Psoas muscle (tissue), 8 donors: Measurements from ENCODE around the gene ANP32A. TPM values are rescaled to one million over a fixed set of nuclear protein-coding genes. Genes with fewer than 3 reads are reported as not detected.

Source experiments
- ATAC-seq, 4 donors: fragments of 200-7000 bp; cut with Tn5 transposase; one replicate each; pipeline ENCODE4 v1.9.1; 2020; ENCODE audit warnings: moderate library complexity in 3 of 4, mild to moderate bottlenecking in 2 of 4
- DNase-seq, 2 donors: peaks; one replicate each; pipeline ENCODE4 v3.0.0-alpha.2; 2020
- H3K27ac ChIP-seq: fragments of 200-600 bp; one replicate; pipeline ENCODE4 v1.8.0; 2022
- H3K27me3 ChIP-seq, 3 donors: fragments of 200-600 bp in 1 of 3; one replicate each; pipeline versions ENCODE4 v1.6.1 to v1.8.0; 2013 to 2022; ENCODE audit warnings: low read length in 2 of 3, mild to moderate bottlenecking in 2 of 3, moderate library complexity in 1 of 3; ENCODE audit not compliant: insufficient read depth in 3 of 3
- H3K36me3 ChIP-seq, 2 donors: fragments of 200-600 bp in 1 of 2; one replicate each; pipeline versions ENCODE4 v1.6.1 to v1.8.0; 2013 to 2022; ENCODE audit warnings: low read depth in 1 of 2, mild to moderate bottlenecking in 1 of 2, moderate library complexity in 1 of 2; ENCODE audit not compliant: insufficient read depth in 1 of 2
- H3K4me1 ChIP-seq: fragments of 200-600 bp; one replicate; pipeline ENCODE4 v1.8.0; 2022
- H3K4me3 ChIP-seq: fragments of 200-600 bp; one replicate; pipeline ENCODE4 v1.8.0; 2022; ENCODE audit warnings: mild to moderate bottlenecking
- H3K9me3 ChIP-seq: fragments of 200-600 bp; one replicate; pipeline ENCODE4 v1.8.0; 2022
- CTCF ChIP-seq: fragments of 200-600 bp; IDR thresholded peaks from one replicate; pipeline ENCODE4 v1.8.0; 2022; ENCODE audit warnings: antibody characterized with exemption
- WGBS, 3 donors: extraction: QIAGEN DNeasy Blood & Tissue Kit; methylation state at CpG; one replicate each; pipeline versions ENCODE4 v1.1.6 to v1.1.7; 2013; 5-methylcytosine and 5-hydroxymethylcytosine counted together
- intact Hi-C, 2 donors: fragments of 100-400 bp; cut with DNase I; formaldehyde crosslinking; loops; one replicate each; pipeline versions ENCODE4 v1.11.0 to v1.14.2; 2022
- polyA plus RNA-seq, 3 donors: library from polyadenylated mRNA; stranded (reverse); fragments of 200-250 nt; gene quantifications; one replicate each; pipeline ENCODE4 v1.2.3, GENCODE V29; 2013
- total RNA-seq, 4 donors: library from RNA; stranded (reverse); fragmentation: NEBNext Ultra II Directional in 2 of 4; extraction: Animal tissue kit (Norgen Biotek cat#: 25700) in 2 of 4; gene quantifications; one replicate each; pipeline versions ENCODE4 v1.2.1 to v1.2.4, GENCODE V29; 2021 to 2023
- donor health status: healthy with polysubstance abuse.
- donor health status: DM: no; HTN: no; CAD: no; lungs with moderate emphysema.
- donor health status: Bipolar disorder and iron deficiency.
- donor health status: healthy.
- donor health status: DM: yes; HTN: yes; CAD: no.
- donor health status: DM: no; HTN: no; CAD: no.
- donor health status: DM: no; HTN: no; CAD: no.
- donor health status: DM: yes; HTN: yes; CAD: no.

The ANP32A gene
- total and polyA plus RNA-seq, 7 donors: 56.7 to 98.2 (median 83.7) TPM

DNA sequence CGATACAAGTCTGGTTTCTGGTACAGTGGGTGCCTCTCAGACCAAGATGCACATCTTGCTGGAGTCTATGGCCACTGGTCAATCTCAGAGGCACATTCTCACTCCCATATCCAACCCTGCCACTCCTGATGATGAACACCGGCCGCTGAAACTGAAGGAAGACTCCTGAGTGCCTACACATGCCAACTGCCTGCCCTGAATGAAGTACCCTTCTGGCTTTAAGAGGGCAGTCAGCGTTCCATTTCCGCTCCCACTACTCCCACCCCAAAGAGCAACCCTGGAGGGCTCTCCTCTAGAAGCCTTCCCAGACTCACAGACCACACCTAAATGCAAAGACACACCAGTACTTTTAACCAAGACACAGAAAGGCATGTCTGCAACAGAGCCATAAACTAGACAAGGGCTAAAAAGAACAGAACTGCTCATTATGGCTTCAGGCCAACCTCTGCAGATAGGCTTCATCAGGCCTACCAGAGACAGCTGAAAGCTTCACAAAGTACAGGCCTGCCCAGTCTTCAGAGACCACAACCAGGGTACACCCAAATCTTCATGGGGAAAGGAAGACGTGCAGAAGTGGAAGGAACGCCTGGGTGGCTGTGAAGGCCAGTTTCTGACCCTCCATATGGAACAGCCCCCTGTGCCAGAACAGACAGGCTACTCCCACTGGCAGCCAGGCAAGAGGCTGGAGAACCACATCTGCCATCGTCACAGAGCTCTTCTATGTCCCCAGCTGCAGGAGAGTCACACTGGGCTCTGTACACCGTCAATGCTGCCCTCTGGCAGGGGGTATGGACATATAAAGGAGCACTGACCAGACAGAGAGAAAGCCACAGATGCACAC is 14.3 kb downstream of the ANP32A start:
- no peak for TF ChIP-seq CTCF
- Histone ChIP-seq H3K4me3 (no peak overlapping the region), H3K27ac (no peak overlapping the region), H3K9me3 (no peaks in the 10 kb centered on the region), H3K27me3 (no peaks in the 10 kb centered on the region), H3K4me1 (peaks cover 36% of the 10 kb centered on the region), H3K36me3 (no peaks in the 10 kb centered on the region)
- 68 to 75% (median 71%) methylated on average over 9 of the region's 9 CpGs for WGBS, 3 donors
- intact Hi-C loops: no loop called here
- DNase-seq (no peak), ATAC-seq (peak in 2 of 4 donors; percentile 45 to 47)

- H3K4me3 ChIP-seq: no peak overlapping the region
- H3K36me3 ChIP-seq: no peaks in the 10 kb centered on the region
- H3K27me3 ChIP-seq: no peaks in the 10 kb centered on the region
- intact Hi-C loops: no loop called here
- TF ChIP-seq CTCF: no peak
- ATAC-seq (no peak), DNase-seq (no peak)
- 95 to 99% (median 95%) methylated on average over 8 of the region's 8 CpGs for WGBS, 3 donors
- no peaks in the 10 kb centered on the region for H3K9me3 ChIP-seq
- H3K27ac ChIP-seq: no peak overlapping the region
- H3K4me1 ChIP-seq: peaks cover 33% of the 10 kb centered on the region
Observed at GRCh38 chr15:68802373-68802772, 18.3 kb downstream of the ANP32A start.

GRCh38 chr15:68801572-68802148 is 19.0 kb downstream of the ANP32A start:
- Histone ChIP-seq H3K27ac (no peak overlapping the region), H3K36me3 (no peaks in the 10 kb centered on the region), H3K4me3 (no peak overlapping the region), H3K9me3 (no peaks in the 10 kb centered on the region), H3K4me1 (peaks cover 30% of the 10 kb centered on the region), H3K27me3 (no peaks in the 10 kb centered on the region)
- no peak for ATAC-seq
- whole genome bisulfite sequencing, 3 donors: 54 to 60% (median 56%) methylated on average over 4 of the region's 4 CpGs
- intact Hi-C loops: no loop called here
- DNase-seq: no peak
- no peak for TF ChIP-seq CTCF

GRCh38 chr15:68800875-68801274 is 19.8 kb downstream of the ANP32A start:
- WGBS, 3 donors: 92 to 100% (median 100%) methylated on average over 1 of the region's 1 CpG

More at GRCh38 chr15:68800875-68801274, 19.8 kb downstream of the ANP32A start:
- TF ChIP-seq CTCF: no peak
- H3K4me3 ChIP-seq: no peak overlapping the region
- peaks cover 30% of the 10 kb centered on the region for H3K4me1 ChIP-seq
- DNase-seq: no peak
- H3K27me3 ChIP-seq: no peaks in the 10 kb centered on the region
- no peaks in the 10 kb centered on the region for H3K9me3 ChIP-seq
- H3K27ac ChIP-seq: no peak overlapping the region
- intact Hi-C loops: no loop called here
- ATAC-seq: no peak
- no peaks in the 10 kb centered on the region for H3K36me3 ChIP-seq
